Measurements from ENCODE around the gene RPL15.

RPL15 gene

DNA sequence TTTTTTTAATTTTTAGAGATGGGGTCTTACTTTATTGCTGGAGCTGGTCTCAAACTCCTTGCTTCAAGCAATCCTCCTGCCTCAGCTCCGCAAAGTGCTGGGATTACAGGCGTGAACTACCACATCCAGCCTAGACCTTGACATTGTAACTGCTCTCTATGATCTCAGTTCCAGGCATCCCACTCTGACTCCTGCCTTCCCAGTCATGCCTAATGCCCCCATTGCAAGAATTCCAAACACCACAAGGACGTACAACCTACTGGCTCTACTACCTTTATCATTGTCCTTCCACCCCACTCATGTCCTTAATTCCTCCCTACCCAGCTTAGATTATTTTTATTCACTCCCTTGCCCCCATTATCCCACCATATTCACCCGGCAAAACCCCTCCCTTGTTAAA lies 21.8 kb upstream of the RPL15 start:
- TF ChIP-seq ESRRG (CRISPR knock-in tag; IDR thresholded peaks at IDR 0.05) (no peak), BACH2 (CRISPR knock-in tag; IDR thresholded peaks at IDR 0.05; ENCODE audit: borderline replicate concordance) (no peak), ISL1 (CRISPR knock-in tag; IDR thresholded peaks at IDR 0.05) (no peak), GLIS3 (CRISPR knock-in tag; IDR thresholded peaks at IDR 0.05) (no peak), ZNF8 (CRISPR knock-in tag; IDR thresholded peaks at IDR 0.05) (no peak), PPARA (CRISPR knock-in tag; IDR thresholded peaks at IDR 0.05; ENCODE audit: borderline replicate concordance) (no peak), ZNF565 (CRISPR knock-in tag; conservative IDR thresholded peaks at IDR 0.05; ENCODE audit: low read depth) (no peak)
- TF ChIP-seq, protein P1, sequence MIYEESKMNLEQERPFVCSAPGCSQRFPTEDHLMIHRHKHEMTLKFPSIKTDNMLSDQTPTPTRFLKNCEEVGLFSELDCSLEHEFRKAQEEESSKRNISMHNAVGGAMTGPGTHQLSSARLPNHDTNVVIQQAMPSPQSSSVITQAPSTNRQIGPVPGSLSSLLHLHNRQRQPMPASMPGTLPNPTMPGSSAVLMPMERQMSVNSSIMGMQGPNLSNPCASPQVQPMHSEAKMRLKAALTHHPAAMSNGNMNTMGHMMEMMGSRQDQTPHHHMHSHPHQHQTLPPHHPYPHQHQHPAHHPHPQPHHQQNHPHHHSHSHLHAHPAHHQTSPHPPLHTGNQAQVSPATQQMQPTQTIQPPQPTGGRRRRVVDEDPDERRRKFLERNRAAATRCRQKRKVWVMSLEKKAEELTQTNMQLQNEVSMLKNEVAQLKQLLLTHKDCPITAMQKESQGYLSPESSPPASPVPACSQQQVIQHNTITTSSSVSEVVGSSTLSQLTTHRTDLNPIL (CRISPR knock-in tag; IDR thresholded peaks at IDR 0.05; ENCODE audit: low read depth): no peak
- ATAC-seq: no peak

DNA sequence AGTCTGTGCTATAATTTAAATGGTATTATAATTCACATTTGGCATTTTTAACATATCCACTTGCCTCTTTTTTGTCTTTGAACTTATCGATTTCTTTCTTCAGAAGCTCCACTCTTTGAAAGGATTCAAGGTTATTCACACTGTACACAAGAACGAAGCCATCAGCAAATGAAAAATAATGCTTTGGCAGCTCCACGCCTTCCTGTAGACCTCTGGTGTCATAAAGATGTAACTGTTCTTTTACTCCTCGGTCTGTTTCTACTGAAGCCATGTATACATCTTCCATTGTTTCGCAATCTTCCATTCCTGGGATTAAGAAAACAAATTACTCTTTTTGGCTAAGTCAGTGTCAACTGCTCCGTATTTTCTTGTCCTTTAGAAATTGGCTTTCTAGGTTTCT lies 16.2 kb upstream of the RPL15 start:
- TF ChIP-seq GLIS3 (CRISPR knock-in tag; IDR thresholded peaks at IDR 0.05) (no peak), OSR1 (CRISPR knock-in tag; IDR thresholded peaks at IDR 0.05) (no peak), ZC3H10 (CRISPR knock-in tag; IDR thresholded peaks at IDR 0.05) (no peak), SNAI2 (CRISPR knock-in tag; IDR thresholded peaks at IDR 0.05) (no peak), ZNF8 (CRISPR knock-in tag; IDR thresholded peaks at IDR 0.05) (no peak), ZFP30 (CRISPR knock-in tag; IDR thresholded peaks at IDR 0.05) (no peak)
- TF ChIP-seq, protein P2, sequence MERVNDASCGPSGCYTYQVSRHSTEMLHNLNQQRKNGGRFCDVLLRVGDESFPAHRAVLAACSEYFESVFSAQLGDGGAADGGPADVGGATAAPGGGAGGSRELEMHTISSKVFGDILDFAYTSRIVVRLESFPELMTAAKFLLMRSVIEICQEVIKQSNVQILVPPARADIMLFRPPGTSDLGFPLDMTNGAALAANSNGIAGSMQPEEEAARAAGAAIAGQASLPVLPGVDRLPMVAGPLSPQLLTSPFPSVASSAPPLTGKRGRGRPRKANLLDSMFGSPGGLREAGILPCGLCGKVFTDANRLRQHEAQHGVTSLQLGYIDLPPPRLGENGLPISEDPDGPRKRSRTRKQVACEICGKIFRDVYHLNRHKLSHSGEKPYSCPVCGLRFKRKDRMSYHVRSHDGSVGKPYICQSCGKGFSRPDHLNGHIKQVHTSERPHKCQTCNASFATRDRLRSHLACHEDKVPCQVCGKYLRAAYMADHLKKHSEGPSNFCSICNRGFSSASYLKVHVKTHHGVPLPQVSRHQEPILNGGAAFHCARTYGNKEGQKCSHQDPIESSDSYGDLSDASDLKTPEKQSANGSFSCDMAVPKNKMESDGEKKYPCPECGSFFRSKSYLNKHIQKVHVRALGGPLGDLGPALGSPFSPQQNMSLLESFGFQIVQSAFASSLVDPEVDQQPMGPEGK (CRISPR knock-in tag; IDR thresholded peaks at IDR 0.05; ENCODE audit: borderline replicate concordance): no peak
- ATAC-seq: no peak

DNA sequence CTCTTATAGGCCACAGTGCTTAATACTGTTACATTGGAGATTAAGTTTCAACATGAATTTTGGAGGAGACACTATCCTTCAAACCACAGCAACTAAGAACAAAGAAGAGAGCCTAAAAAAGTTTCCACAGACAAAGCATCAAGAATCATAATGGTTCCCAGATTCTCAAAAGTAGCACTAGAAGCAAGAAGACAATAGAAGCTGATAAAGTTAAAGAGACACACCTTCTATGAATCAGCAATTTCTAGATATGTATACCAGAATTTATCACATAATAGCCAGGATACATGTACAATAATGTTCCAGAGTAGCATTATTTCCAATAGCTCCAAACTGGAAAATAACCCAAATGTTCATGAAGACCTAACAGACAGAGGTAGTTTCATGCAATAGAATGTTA lies 12.4 kb upstream of the RPL15 start:
- TF ChIP-seq TOX (CRISPR knock-in tag; IDR thresholded peaks at IDR 0.05; ENCODE audit: borderline replicate concordance): no peak
- no peak for TF ChIP-seq ESRRG (CRISPR knock-in tag; IDR thresholded peaks at IDR 0.05)
- no peak for TF ChIP-seq ZNF565 (CRISPR knock-in tag; conservative IDR thresholded peaks at IDR 0.05; ENCODE audit: low read depth)
- no peak for TF ChIP-seq ZFP30 (CRISPR knock-in tag; IDR thresholded peaks at IDR 0.05)
- no peak for TF ChIP-seq GLIS3 (CRISPR knock-in tag; IDR thresholded peaks at IDR 0.05)
- TF ChIP-seq CSDC2 (CRISPR knock-in tag; IDR thresholded peaks at IDR 0.05): no peak
- TF ChIP-seq OSR1 (CRISPR knock-in tag; IDR thresholded peaks at IDR 0.05): no peak
- no peak for TF ChIP-seq TCF4 (CRISPR knock-in tag; IDR thresholded peaks at IDR 0.05; ENCODE audit: borderline replicate concordance)
- TF ChIP-seq SNAI2 (CRISPR knock-in tag; IDR thresholded peaks at IDR 0.05): no peak
- TF ChIP-seq ZC3H10 (CRISPR knock-in tag; IDR thresholded peaks at IDR 0.05): no peak
- no peak for TF ChIP-seq ZNF70 (CRISPR knock-in tag; IDR thresholded peaks at IDR 0.05)
- no peak for TF ChIP-seq ZFP3 (CRISPR knock-in tag; IDR thresholded peaks at IDR 0.05)
- TF ChIP-seq, protein P3, sequence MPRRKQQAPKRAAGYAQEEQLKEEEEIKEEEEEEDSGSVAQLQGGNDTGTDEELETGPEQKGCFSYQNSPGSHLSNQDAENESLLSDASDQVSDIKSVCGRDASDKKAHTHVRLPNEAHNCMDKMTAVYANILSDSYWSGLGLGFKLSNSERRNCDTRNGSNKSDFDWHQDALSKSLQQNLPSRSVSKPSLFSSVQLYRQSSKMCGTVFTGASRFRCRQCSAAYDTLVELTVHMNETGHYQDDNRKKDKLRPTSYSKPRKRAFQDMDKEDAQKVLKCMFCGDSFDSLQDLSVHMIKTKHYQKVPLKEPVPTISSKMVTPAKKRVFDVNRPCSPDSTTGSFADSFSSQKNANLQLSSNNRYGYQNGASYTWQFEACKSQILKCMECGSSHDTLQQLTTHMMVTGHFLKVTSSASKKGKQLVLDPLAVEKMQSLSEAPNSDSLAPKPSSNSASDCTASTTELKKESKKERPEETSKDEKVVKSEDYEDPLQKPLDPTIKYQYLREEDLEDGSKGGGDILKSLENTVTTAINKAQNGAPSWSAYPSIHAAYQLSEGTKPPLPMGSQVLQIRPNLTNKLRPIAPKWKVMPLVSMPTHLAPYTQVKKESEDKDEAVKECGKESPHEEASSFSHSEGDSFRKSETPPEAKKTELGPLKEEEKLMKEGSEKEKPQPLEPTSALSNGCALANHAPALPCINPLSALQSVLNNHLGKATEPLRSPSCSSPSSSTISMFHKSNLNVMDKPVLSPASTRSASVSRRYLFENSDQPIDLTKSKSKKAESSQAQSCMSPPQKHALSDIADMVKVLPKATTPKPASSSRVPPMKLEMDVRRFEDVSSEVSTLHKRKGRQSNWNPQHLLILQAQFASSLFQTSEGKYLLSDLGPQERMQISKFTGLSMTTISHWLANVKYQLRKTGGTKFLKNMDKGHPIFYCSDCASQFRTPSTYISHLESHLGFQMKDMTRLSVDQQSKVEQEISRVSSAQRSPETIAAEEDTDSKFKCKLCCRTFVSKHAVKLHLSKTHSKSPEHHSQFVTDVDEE (CRISPR knock-in tag; IDR thresholded peaks at IDR 0.05): no peak
- no peak for TF ChIP-seq PPARA (CRISPR knock-in tag; IDR thresholded peaks at IDR 0.05; ENCODE audit: borderline replicate concordance)
- no peak for TF ChIP-seq ISL1 (CRISPR knock-in tag; IDR thresholded peaks at IDR 0.05)
- TF ChIP-seq, protein P2 (CRISPR knock-in tag; IDR thresholded peaks at IDR 0.05; ENCODE audit: borderline replicate concordance): no peak

DNA sequence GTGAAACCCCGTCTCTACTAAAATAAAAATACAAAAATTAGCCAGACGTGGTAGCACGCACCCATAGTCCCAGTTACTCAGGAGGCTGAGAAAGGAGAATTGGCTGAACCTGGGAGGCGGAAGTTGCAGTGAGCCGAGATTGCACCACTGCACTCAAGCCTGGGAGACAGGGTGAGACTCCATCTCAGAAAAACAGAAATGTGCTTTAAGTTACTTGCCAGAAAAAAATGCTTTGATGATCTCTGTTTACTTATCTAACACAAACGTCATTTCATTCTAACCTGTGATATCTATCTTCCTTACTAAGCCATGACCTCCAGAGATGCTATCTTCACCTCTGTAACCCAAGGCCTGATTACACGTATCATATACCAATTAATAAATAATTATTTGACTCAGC lies 7.6 kb upstream of the RPL15 start:
- ATAC-seq: no peak
- TF ChIP-seq ZNF8 (CRISPR knock-in tag; IDR thresholded peaks at IDR 0.05): no peak
- TF ChIP-seq TCF4 (CRISPR knock-in tag; IDR thresholded peaks at IDR 0.05; ENCODE audit: borderline replicate concordance): no peak
- TF ChIP-seq, protein P4, sequence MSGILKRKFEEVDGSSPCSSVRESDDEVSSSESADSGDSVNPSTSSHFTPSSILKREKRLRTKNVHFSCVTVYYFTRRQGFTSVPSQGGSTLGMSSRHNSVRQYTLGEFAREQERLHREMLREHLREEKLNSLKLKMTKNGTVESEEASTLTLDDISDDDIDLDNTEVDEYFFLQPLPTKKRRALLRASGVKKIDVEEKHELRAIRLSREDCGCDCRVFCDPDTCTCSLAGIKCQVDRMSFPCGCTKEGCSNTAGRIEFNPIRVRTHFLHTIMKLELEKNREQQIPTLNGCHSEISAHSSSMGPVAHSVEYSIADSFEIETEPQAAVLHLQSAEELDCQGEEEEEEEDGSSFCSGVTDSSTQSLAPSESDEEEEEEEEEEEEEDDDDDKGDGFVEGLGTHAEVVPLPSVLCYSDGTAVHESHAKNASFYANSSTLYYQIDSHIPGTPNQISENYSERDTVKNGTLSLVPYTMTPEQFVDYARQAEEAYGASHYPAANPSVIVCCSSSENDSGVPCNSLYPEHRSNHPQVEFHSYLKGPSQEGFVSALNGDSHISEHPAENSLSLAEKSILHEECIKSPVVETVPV (CRISPR knock-in tag; IDR thresholded peaks at IDR 0.05): no peak
- TF ChIP-seq SNAI2 (CRISPR knock-in tag; IDR thresholded peaks at IDR 0.05): no peak
- TF ChIP-seq GLIS3 (CRISPR knock-in tag; IDR thresholded peaks at IDR 0.05): no peak
- TF ChIP-seq, protein P5, sequence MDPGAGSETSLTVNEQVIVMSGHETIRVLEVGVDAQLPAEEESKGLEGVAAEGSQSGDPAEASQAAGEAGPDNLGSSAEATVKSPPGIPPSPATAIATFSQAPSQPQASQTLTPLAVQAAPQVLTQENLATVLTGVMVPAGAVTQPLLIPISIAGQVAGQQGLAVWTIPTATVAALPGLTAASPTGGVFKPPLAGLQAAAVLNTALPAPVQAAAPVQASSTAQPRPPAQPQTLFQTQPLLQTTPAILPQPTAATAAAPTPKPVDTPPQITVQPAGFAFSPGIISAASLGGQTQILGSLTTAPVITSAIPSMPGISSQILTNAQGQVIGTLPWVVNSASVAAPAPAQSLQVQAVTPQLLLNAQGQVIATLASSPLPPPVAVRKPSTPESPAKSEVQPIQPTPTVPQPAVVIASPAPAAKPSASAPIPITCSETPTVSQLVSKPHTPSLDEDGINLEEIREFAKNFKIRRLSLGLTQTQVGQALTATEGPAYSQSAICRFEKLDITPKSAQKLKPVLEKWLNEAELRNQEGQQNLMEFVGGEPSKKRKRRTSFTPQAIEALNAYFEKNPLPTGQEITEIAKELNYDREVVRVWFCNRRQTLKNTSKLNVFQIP (CRISPR knock-in tag; IDR thresholded peaks at IDR 0.05; ENCODE audit: borderline replicate concordance, low read depth): no peak
- TF ChIP-seq ZNF565 (CRISPR knock-in tag; conservative IDR thresholded peaks at IDR 0.05; ENCODE audit: low read depth): no peak
- TF ChIP-seq OSR1 (CRISPR knock-in tag; IDR thresholded peaks at IDR 0.05): no peak
- no peak for TF ChIP-seq ZC3H10 (CRISPR knock-in tag; IDR thresholded peaks at IDR 0.05)
- no peak for TF ChIP-seq ISL1 (CRISPR knock-in tag; IDR thresholded peaks at IDR 0.05)
- no peak for TF ChIP-seq ZFP3 (CRISPR knock-in tag; IDR thresholded peaks at IDR 0.05)
- TF ChIP-seq, protein P2 (CRISPR knock-in tag; IDR thresholded peaks at IDR 0.05; ENCODE audit: borderline replicate concordance): no peak
- TF ChIP-seq ESRRG (CRISPR knock-in tag; IDR thresholded peaks at IDR 0.05): no peak

More for the DNA sequence above, 12.4 kb upstream of the RPL15 start:
- ATAC-seq: no peak
